Stimulated activated CD4-positive, alpha-beta T cell treated with anti-CD3 and anti-CD28 coated beads, TNF-alpha, amount 100 ng/mL, for 48 hours (primary cell): Measurements from ENCODE around the gene CNKSR3.
A peak's percentile ranks its signal among the peaks of the same experiment; 100 is the strongest.
"Not testable (repeated sequence)": the region's sequence is repeated elsewhere in the genome, so short reads cannot be mapped to it uniquely, and the experiment has no call there.

ENCODE experiments used
- DNase-seq, 3 donors: peaks; one replicate each; pipeline ENCODE4 v3.0.0-alpha.2; 2020; ENCODE audit warnings: low read depth in 3 of 3

Gene CNKSR3

GRCh38 chr6:154528310-154528915 is 17.9 kb upstream of the CNKSR3 start:
- no peak for DNase-seq

GRCh38 chr6:154526996-154527395 is 16.5 kb upstream of the CNKSR3 start:
- DNase-seq = no peak

GRCh38 chr6:154522576-154522975 is 12.1 kb upstream of the CNKSR3 start:
- no peak for DNase-seq

- DNase-seq = no peak
These were observed 10.9 kb upstream of the CNKSR3 start for GRCh38 chr6:154521412-154521811.

GRCh38 chr6:154520280-154520679 is 9.8 kb upstream of the CNKSR3 start:
- DNase-seq = no peak

GRCh38 chr6:154518396-154518795 is 7.9 kb upstream of the CNKSR3 start:
- DNase-seq = no peak

GRCh38 chr6:154516276-154516675 is 5.8 kb upstream of the CNKSR3 start:
- DNase-seq = no peak

- DNase-seq = no peak
These were observed 5.3 kb upstream of the CNKSR3 start for GRCh38 chr6:154515826-154516225.

GRCh38 chr6:154515076-154515475 is 4.6 kb upstream of the CNKSR3 start:
- DNase-seq = not testable (repeated sequence)

- no peak for DNase-seq
These were observed 4.0 kb upstream of the CNKSR3 start for GRCh38 chr6:154514481-154514880.

GRCh38 chr6:154513601-154514320 is 3.3 kb upstream of the CNKSR3 start:
- no peak for DNase-seq

- no peak for DNase-seq
These were observed 1.7 kb upstream of the CNKSR3 start for GRCh38 chr6:154512201-154512600.

GRCh38 chr6:154511791-154512190 is 1.3 kb upstream of the CNKSR3 start:
- no peak for DNase-seq

- peak in 1 of 3 donors; percentile 5 for DNase-seq
These were observed 903 bp downstream of the CNKSR3 start for GRCh38 chr6:154509421-154510143.

- DNase-seq = no peak
These were observed 1.7 kb downstream of the CNKSR3 start for GRCh38 chr6:154508573-154509375.

GRCh38 chr6:154506991-154507898 is 3.2 kb downstream of the CNKSR3 start:
- DNase-seq = no peak

- no peak for DNase-seq
These were observed 3.9 kb downstream of the CNKSR3 start for GRCh38 chr6:154506582-154506981.

- no peak for DNase-seq
These were observed 4.4 kb downstream of the CNKSR3 start for GRCh38 chr6:154506108-154506507.

- DNase-seq = no peak
These were observed 5.5 kb downstream of the CNKSR3 start for GRCh38 chr6:154504865-154505449.

- no peak for DNase-seq
These were observed 6.4 kb downstream of the CNKSR3 start for GRCh38 chr6:154504102-154504501.

GRCh38 chr6:154503658-154504057 is 6.8 kb downstream of the CNKSR3 start:
- no peak for DNase-seq
